Suppressor macrophage treated with lipopolysaccharide for 4 hours (primary cell): ENCODE results near the gene GTPBP6.
"Not testable (repeated sequence)": the region's sequence is repeated elsewhere in the genome, so short reads cannot be mapped to it uniquely, and the experiment has no call there.

Experiments
- DNase-seq: peaks from one replicate; pipeline ENCODE4 v3.0.0-alpha.2; 2020

GTPBP6 gene

GRCh38 chrX:261167-261918 is 57.3 kb downstream of the GTPBP6 start:
- no peak for DNase-seq

DNA sequence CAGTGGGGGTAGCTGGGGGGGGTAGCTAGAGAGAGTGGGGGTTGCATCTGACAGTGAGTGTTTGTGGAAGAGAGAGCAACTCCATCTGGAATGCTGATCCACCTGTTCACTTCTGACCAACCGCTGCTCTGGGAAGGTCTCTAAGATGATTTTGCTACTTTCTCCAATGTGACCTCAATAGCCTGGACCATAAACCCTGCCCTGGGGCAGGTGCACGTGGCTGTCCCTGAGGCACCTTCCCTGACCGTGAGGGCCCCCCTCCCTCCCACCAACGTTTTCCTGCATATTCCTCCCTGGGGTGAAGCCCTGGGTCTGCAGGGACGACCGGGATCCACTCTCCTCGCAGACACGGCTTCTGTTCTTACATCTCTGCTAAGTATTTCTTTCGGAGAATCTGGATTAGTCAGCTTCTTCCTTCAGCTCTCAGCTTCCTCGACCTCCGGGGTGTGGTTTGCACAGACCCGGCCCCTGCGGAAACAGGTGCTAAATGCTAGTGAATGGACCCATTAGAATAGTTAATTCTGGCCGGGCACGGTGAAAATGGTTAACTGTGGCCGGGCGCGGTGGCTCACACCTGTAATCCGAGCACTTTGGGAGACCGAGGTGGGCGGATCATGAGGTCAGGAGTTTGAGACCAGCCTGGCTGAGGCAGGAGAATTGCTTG is 58.8 kb downstream of the GTPBP6 start:
- no peak for DNase-seq

GRCh38 chrX:258291-259040 is 60.1 kb downstream of the GTPBP6 start:
- DNase-seq, result no peak

GRCh38 chrX:257681-258289 is 60.8 kb downstream of the GTPBP6 start:
- no peak for DNase-seq

DNA sequence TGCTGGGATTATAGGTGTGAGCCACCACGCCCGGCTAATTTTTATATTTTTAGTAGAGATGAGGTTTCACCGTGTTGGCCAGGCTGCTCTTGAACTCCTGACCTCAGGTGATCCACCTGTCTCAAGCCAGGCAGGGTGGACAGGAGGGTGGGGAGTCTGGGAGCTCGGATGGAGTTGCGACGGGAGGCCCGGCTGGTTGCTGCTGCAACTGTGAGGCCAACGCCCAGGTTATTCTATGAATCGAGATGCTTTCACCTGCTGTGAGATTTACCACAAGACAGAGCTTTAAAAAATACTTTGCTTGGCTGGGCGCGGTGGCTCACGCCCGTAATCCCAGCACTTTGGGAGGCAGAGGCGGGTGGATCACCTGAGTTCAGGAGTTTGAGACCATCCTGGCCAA is 61.5 kb downstream of the GTPBP6 start:
- not testable (repeated sequence) for DNase-seq

- no peak for DNase-seq
These were observed 62.7 kb downstream of the GTPBP6 start for GRCh38 chrX:255923-256331.
